Uterus (tissue), 2 donors: ENCODE data around the gene MIPOL1.

Source experiments
- CTCF ChIP-seq, 4 experiments: fragments of 200-600 bp in 2 of 4; fragments of 450-650 bp in 2 of 4; sonication (generic) in 2 of 4; IDR thresholded peaks; one replicate each; pipeline ENCODE4 v1.5.1; 2016 to 2019; ENCODE audit warnings: antibody characterized with exemption in 4 of 4, mild to moderate bottlenecking in 2 of 4, moderate library complexity in 1 of 4
- POLR2A ChIP-seq, 2 donors: fragments of 450-650 bp; IDR thresholded peaks; one replicate each; pipeline ENCODE4 v1.6.1; 2016; ENCODE audit warnings: antibody characterized with exemption in 2 of 2, mild to moderate bottlenecking in 1 of 2, moderate library complexity in 1 of 2

- no peak for TF ChIP-seq CTCF (IDR thresholded peaks at IDR 0.05)
- TF ChIP-seq POLR2A (IDR thresholded peaks at IDR 0.05): no peak
These were observed 310.8 kb downstream of the MIPOL1 start for GRCh38 chr14:37508503-37508902.
